ENCODE data around the gene SLC24A4.

GRCh38 chr14:92449404-92450181, 126.6 kb downstream of the SLC24A4 start:
- TF ChIP-seq, protein P1, sequence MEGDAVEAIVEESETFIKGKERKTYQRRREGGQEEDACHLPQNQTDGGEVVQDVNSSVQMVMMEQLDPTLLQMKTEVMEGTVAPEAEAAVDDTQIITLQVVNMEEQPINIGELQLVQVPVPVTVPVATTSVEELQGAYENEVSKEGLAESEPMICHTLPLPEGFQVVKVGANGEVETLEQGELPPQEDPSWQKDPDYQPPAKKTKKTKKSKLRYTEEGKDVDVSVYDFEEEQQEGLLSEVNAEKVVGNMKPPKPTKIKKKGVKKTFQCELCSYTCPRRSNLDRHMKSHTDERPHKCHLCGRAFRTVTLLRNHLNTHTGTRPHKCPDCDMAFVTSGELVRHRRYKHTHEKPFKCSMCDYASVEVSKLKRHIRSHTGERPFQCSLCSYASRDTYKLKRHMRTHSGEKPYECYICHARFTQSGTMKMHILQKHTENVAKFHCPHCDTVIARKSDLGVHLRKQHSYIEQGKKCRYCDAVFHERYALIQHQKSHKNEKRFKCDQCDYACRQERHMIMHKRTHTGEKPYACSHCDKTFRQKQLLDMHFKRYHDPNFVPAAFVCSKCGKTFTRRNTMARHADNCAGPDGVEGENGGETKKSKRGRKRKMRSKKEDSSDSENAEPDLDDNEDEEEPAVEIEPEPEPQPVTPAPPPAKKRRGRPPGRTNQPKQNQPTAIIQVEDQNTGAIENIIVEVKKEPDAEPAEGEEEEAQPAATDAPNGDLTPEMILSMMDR (IDR thresholded peaks at IDR 0.05), result no peak
- TF ChIP-seq POLR2A (IDR thresholded peaks at IDR 0.05), result no peak

Measured in testis (tissue), 2 donors.